ENCODE measurements around the gene C1orf35.

Gene C1orf35

GRCh38 chr1:228118040-228118439 lies 14.9 kb upstream of the C1orf35 start:
- H3K4me2 ChIP-seq (ENCODE audit: low read depth, low read length), result no peak overlapping the region
- H3K9me2 ChIP-seq (replicated peaks; ENCODE audit: insufficient read depth, low read length), result no peaks in the 10 kb centered on the region
- no peaks in the 10 kb centered on the region for H3K9me3 ChIP-seq (replicated peaks; ENCODE audit: insufficient read depth, low read length)
- H3K4me1 ChIP-seq (ENCODE audit: low read length), result no peaks in the 10 kb centered on the region
- TF ChIP-seq EZH2 (optimal IDR thresholded peaks at IDR 0.05; ENCODE audit: low read depth, low read length) (no peak), CTCF (IDR thresholded peaks at IDR 0.05; ENCODE audit: low read length) (no peak), EZH2phosphoT487 (IDR thresholded peaks at IDR 0.05; ENCODE audit: low read length) (no peak)
- no peaks in the 10 kb centered on the region for H3F3A ChIP-seq (ENCODE audit: insufficient read depth, low read length)
- H3K79me2 ChIP-seq (ENCODE audit: low read length), result no peaks in the 10 kb centered on the region
- no peak overlapping the region for H3K27ac ChIP-seq (ENCODE audit: low read length)
- no peak for DNase-seq
- no peaks in the 10 kb centered on the region for H3K36me3 ChIP-seq (replicated peaks; ENCODE audit: insufficient read depth, low read length)
- no peak overlapping the region for H2AFZ ChIP-seq (ENCODE audit: low read length)
- H3K4me3 ChIP-seq (ENCODE audit: low read length), result no peak overlapping the region
- H3K27me3 ChIP-seq (replicated peaks; ENCODE audit: insufficient read depth, low read length), result no peaks in the 10 kb centered on the region
- no peak overlapping the region for H3K9ac ChIP-seq (ENCODE audit: low read length)
- H4K20me1 ChIP-seq (ENCODE audit: insufficient read depth, low read length), result no peaks in the 10 kb centered on the region

GRCh38 chr1:228117335-228117734 lies 14.2 kb upstream of the C1orf35 start:
- no peak for TF ChIP-seq EZH2 (optimal IDR thresholded peaks at IDR 0.05; ENCODE audit: low read depth, low read length)
- no peak for TF ChIP-seq CTCF (IDR thresholded peaks at IDR 0.05; ENCODE audit: low read length)
- TF ChIP-seq EZH2phosphoT487 (IDR thresholded peaks at IDR 0.05; ENCODE audit: low read length), result no peak

GRCh38 chr1:228114827-228115226 lies 11.7 kb upstream of the C1orf35 start:
- Histone ChIP-seq H4K20me1 (ENCODE audit: insufficient read depth, low read length) (no peaks in the 10 kb centered on the region), H2AFZ (ENCODE audit: low read length) (no peak overlapping the region), H3K36me3 (replicated peaks; ENCODE audit: insufficient read depth, low read length) (no peaks in the 10 kb centered on the region), H3K27ac (ENCODE audit: low read length) (no peak overlapping the region), H3K9ac (ENCODE audit: low read length) (no peak overlapping the region), H3F3A (ENCODE audit: insufficient read depth, low read length) (peaks cover 19% of the 10 kb centered on the region), H3K4me3 (ENCODE audit: low read length) (no peak overlapping the region), H3K27me3 (replicated peaks; ENCODE audit: insufficient read depth, low read length) (no peaks in the 10 kb centered on the region), H3K79me2 (ENCODE audit: low read length) (peaks cover 9% of the 10 kb centered on the region), H3K4me2 (ENCODE audit: low read depth, low read length) (no peak overlapping the region), H3K9me2 (replicated peaks; ENCODE audit: insufficient read depth, low read length) (no peaks in the 10 kb centered on the region), H3K4me1 (ENCODE audit: low read length) (peaks cover 14% of the 10 kb centered on the region), H3K9me3 (replicated peaks; ENCODE audit: insufficient read depth, low read length) (no peaks in the 10 kb centered on the region)
- no peak for TF ChIP-seq CTCF (IDR thresholded peaks at IDR 0.05; ENCODE audit: low read length)
- TF ChIP-seq EZH2phosphoT487 (IDR thresholded peaks at IDR 0.05; ENCODE audit: low read length), result no peak
- no peak for DNase-seq

More at GRCh38 chr1:228117335-228117734, 14.2 kb upstream of the C1orf35 start:
- no peak for DNase-seq
- Histone ChIP-seq H3F3A (ENCODE audit: insufficient read depth, low read length) (0 out of 2 replicates have a peak, but pooled peaks cover 3% of the 10 kb centered on the region), H3K4me3 (ENCODE audit: low read length) (no peak overlapping the region), H3K9ac (ENCODE audit: low read length) (no peak overlapping the region), H3K4me2 (ENCODE audit: low read depth, low read length) (no peak overlapping the region), H3K9me2 (replicated peaks; ENCODE audit: insufficient read depth, low read length) (no peaks in the 10 kb centered on the region), H3K27ac (ENCODE audit: low read length) (no peak overlapping the region), H3K9me3 (replicated peaks; ENCODE audit: insufficient read depth, low read length) (no peaks in the 10 kb centered on the region), H4K20me1 (ENCODE audit: insufficient read depth, low read length) (no peaks in the 10 kb centered on the region), H3K27me3 (replicated peaks; ENCODE audit: insufficient read depth, low read length) (no peaks in the 10 kb centered on the region), H3K36me3 (replicated peaks; ENCODE audit: insufficient read depth, low read length) (no peaks in the 10 kb centered on the region), H3K79me2 (ENCODE audit: low read length) (no peaks in the 10 kb centered on the region), H2AFZ (ENCODE audit: low read length) (no peak overlapping the region), H3K4me1 (ENCODE audit: low read length) (peaks cover 6% of the 10 kb centered on the region)
